ENCODE results near the gene MACROD2. TPM values are rescaled to one million over a fixed set of nuclear protein-coding genes. Genes with fewer than 3 reads are reported as not detected.
"Not testable (repeated sequence)": the region's sequence is repeated elsewhere in the genome, so short reads cannot be mapped to it uniquely, and the experiment has no call there.

MACROD2 gene
- total RNA-seq, 5 donors from 2014 or later (not counting 1 experiment from before 2014, with no cell fraction given): 0.23 to 1.3 (median 0.51) TPM; not detected in 2

GRCh38 chr20:15377603-15378002 lies 1382.3 kb downstream of the MACROD2 start:
- H3K9me3 ChIP-seq; H3K27me3 ChIP-seq (replicated peaks in 1 of 2; ENCODE audit: control insufficient read depth in 2 of 2, extremely low read depth in 1 of 2, insufficient read depth in 2 of 2, low read length in 1 of 2); H3K36me3 ChIP-seq (ENCODE audit: control insufficient read depth in 2 of 2, extremely low read depth in 1 of 2, insufficient read depth in 1 of 2, low read length in 1 of 2); H3K4me3 Mint-ChIP-seq; H3K4me1 Mint-ChIP-seq; ATAC-seq (replicated peaks in 1 of 4); H3K36me3 Mint-ChIP-seq; H3K27ac Mint-ChIP-seq; H3K4me1 ChIP-seq (ENCODE audit: control insufficient read depth in 1 of 2, extremely low read depth in 1 of 2, insufficient read depth in 2 of 2, low read length in 2 of 2); H3K27ac ChIP-seq (ENCODE audit: low read length); CTCF ChIA-PET; DNase-seq; H3K27me3 Mint-ChIP-seq; H3K4me3 ChIP-seq (ENCODE audit: control insufficient read depth in 1 of 2, extremely low read depth in 1 of 2, low read length in 1 of 2): not testable (repeated sequence)
- POLR2A ChIA-PET: interaction anchor here in 1 of 2 donors (0.6 kb wide), 1 partner anchor 138 kb away, joined by 5 read pairs; no protein-coding TSS in a partner anchor
- WGBS (ENCODE audit: insufficient coverage): no CpG with 5 or more reads among the region's 5 CpGs
- H3K9me3 Mint-ChIP-seq: peaks cover 7 to 15% (median 12%) of the 10 kb centered on the region in 3 donors

- Mint-ChIP-seq H3K4me3 (no peak overlapping the region), H3K4me1 (no peaks in the 10 kb centered on the region), H3K36me3 (no peaks in the 10 kb centered on the region), H3K27me3 (no peaks in the 10 kb centered on the region), H3K27ac (no peak overlapping the region), H3K9me3 (peaks cover 8 to 17% (median 12%) of the 10 kb centered on the region in 3 donors)
- Histone ChIP-seq H3K27me3 (replicated peaks in 1 of 2; ENCODE audit: control insufficient read depth in 2 of 2, extremely low read depth in 1 of 2, insufficient read depth in 2 of 2, low read length in 1 of 2) (no peaks in the 10 kb centered on the region), H3K9me3 (no peaks in the 10 kb centered on the region), H3K27ac (ENCODE audit: low read length) (no peak overlapping the region), H3K4me1 (ENCODE audit: control insufficient read depth in 1 of 2, extremely low read depth in 1 of 2, insufficient read depth in 2 of 2, low read length in 2 of 2) (no peaks in the 10 kb centered on the region), H3K4me3 (ENCODE audit: control insufficient read depth in 1 of 2, extremely low read depth in 1 of 2, low read length in 1 of 2) (no peak overlapping the region), H3K36me3 (ENCODE audit: control insufficient read depth in 2 of 2, extremely low read depth in 1 of 2, insufficient read depth in 1 of 2, low read length in 1 of 2) (no peaks in the 10 kb centered on the region)
- no CpG with 5 or more reads among the region's 2 CpGs for WGBS (ENCODE audit: insufficient coverage)
- ChIA-PET POLR2A (no interaction called here), CTCF (no interaction called here)
- DNase-seq (no peak), ATAC-seq (replicated peaks in 1 of 4) (no peak)
These were observed 1382.8 kb downstream of the MACROD2 start for GRCh38 chr20:15378151-15378550.

GRCh38 chr20:15379681-15380296 lies 1384.5 kb downstream of the MACROD2 start:
- no peaks in the 10 kb centered on the region for H3K27me3 Mint-ChIP-seq
- H3K27ac ChIP-seq (ENCODE audit: low read length): no peak overlapping the region
- WGBS (ENCODE audit: insufficient coverage): 100% methylated on average over 1 of the region's 1 CpG
- ChIA-PET CTCF (interaction anchor here in 1 of 2 donors (0.6 kb wide), 1 partner anchor 150 kb away, joined by 5 read pairs; no protein-coding TSS in a partner anchor), POLR2A (no interaction called here)
- H3K36me3 ChIP-seq (ENCODE audit: control insufficient read depth in 2 of 2, extremely low read depth in 1 of 2, insufficient read depth in 1 of 2, low read length in 1 of 2): no peaks in the 10 kb centered on the region
- no peaks in the 10 kb centered on the region for H3K36me3 Mint-ChIP-seq
- no peaks in the 10 kb centered on the region for H3K27me3 ChIP-seq (replicated peaks in 1 of 2; ENCODE audit: control insufficient read depth in 2 of 2, extremely low read depth in 1 of 2, insufficient read depth in 2 of 2, low read length in 1 of 2)
- no peaks in the 10 kb centered on the region for H3K4me1 ChIP-seq (ENCODE audit: control insufficient read depth in 1 of 2, extremely low read depth in 1 of 2, insufficient read depth in 2 of 2, low read length in 2 of 2)
- DNase-seq (no peak), ATAC-seq (replicated peaks in 1 of 4) (no peak)
- H3K9me3 Mint-ChIP-seq: peaks cover 3 to 12% (median 12%) of the 10 kb centered on the region in 3 donors
- no peak overlapping the region for H3K4me3 Mint-ChIP-seq
- H3K4me3 ChIP-seq (ENCODE audit: control insufficient read depth in 1 of 2, extremely low read depth in 1 of 2, low read length in 1 of 2): no peak overlapping the region
- H3K4me1 Mint-ChIP-seq: no peaks in the 10 kb centered on the region
- H3K9me3 ChIP-seq: no peaks in the 10 kb centered on the region
- no peak overlapping the region for H3K27ac Mint-ChIP-seq

- no peak overlapping the region for H3K27ac Mint-ChIP-seq
- H3K36me3 Mint-ChIP-seq: no peaks in the 10 kb centered on the region
- DNase-seq (no peak), ATAC-seq (replicated peaks in 1 of 4) (no peak)
- Histone ChIP-seq H3K27ac (ENCODE audit: low read length) (no peak overlapping the region), H3K4me3 (ENCODE audit: control insufficient read depth in 1 of 2, extremely low read depth in 1 of 2, low read length in 1 of 2) (no peak overlapping the region), H3K36me3 (ENCODE audit: control insufficient read depth in 2 of 2, extremely low read depth in 1 of 2, insufficient read depth in 1 of 2, low read length in 1 of 2) (no peaks in the 10 kb centered on the region), H3K27me3 (replicated peaks in 1 of 2; ENCODE audit: control insufficient read depth in 2 of 2, extremely low read depth in 1 of 2, insufficient read depth in 2 of 2, low read length in 1 of 2) (no peaks in the 10 kb centered on the region), H3K4me1 (ENCODE audit: control insufficient read depth in 1 of 2, extremely low read depth in 1 of 2, insufficient read depth in 2 of 2, low read length in 2 of 2) (no peaks in the 10 kb centered on the region), H3K9me3 (no peaks in the 10 kb centered on the region)
- H3K4me3 Mint-ChIP-seq: no peak overlapping the region
- POLR2A ChIA-PET: no interaction called here
- H3K27me3 Mint-ChIP-seq: no peaks in the 10 kb centered on the region
- WGBS (ENCODE audit: insufficient coverage): no CpG with 5 or more reads among the region's 1 CpG
- H3K4me1 Mint-ChIP-seq: no peaks in the 10 kb centered on the region
- CTCF ChIA-PET: no interaction called here
- H3K9me3 Mint-ChIP-seq: peaks cover 4 to 14% (median 12%) of the 10 kb centered on the region in 3 donors
These were observed 1385.5 kb downstream of the MACROD2 start for GRCh38 chr20:15380770-15381169.

GRCh38 chr20:15387228-15387627 lies 1391.9 kb downstream of the MACROD2 start:
- no peaks in the 10 kb centered on the region for H3K36me3 Mint-ChIP-seq
- H3K27ac Mint-ChIP-seq: no peak overlapping the region
- no peaks in the 10 kb centered on the region for H3K27me3 ChIP-seq (replicated peaks in 1 of 2; ENCODE audit: control insufficient read depth in 2 of 2, extremely low read depth in 1 of 2, insufficient read depth in 2 of 2, low read length in 1 of 2)
- DNase-seq (no peak), ATAC-seq (replicated peaks in 1 of 4) (no peak)
- no peak overlapping the region for H3K27ac ChIP-seq (ENCODE audit: low read length)
- no peaks in the 10 kb centered on the region for H3K36me3 ChIP-seq (ENCODE audit: control insufficient read depth in 2 of 2, extremely low read depth in 1 of 2, insufficient read depth in 1 of 2, low read length in 1 of 2)
- POLR2A ChIA-PET: no interaction called here
- no peak overlapping the region for H3K4me3 ChIP-seq (ENCODE audit: control insufficient read depth in 1 of 2, extremely low read depth in 1 of 2, low read length in 1 of 2)
- H3K9me3 ChIP-seq: no peaks in the 10 kb centered on the region
- peaks cover 11 to 24% (median 20%) of the 10 kb centered on the region in 3 donors for H3K9me3 Mint-ChIP-seq
- H3K4me3 Mint-ChIP-seq: no peak overlapping the region
- no peaks in the 10 kb centered on the region for H3K27me3 Mint-ChIP-seq
- CTCF ChIA-PET: no interaction called here
- no peaks in the 10 kb centered on the region for H3K4me1 Mint-ChIP-seq
- H3K4me1 ChIP-seq (ENCODE audit: control insufficient read depth in 1 of 2, extremely low read depth in 1 of 2, insufficient read depth in 2 of 2, low read length in 2 of 2): no peaks in the 10 kb centered on the region

- 51% methylated on average over 2 of the region's 3 CpGs for WGBS (ENCODE audit: insufficient coverage)
- DNase-seq: no peak
- no peaks in the 10 kb centered on the region for H3K27me3 ChIP-seq (replicated peaks in 1 of 2; ENCODE audit: control insufficient read depth in 2 of 2, extremely low read depth in 1 of 2, insufficient read depth in 2 of 2, low read length in 1 of 2)
These were observed 1400.1 kb downstream of the MACROD2 start for GRCh38 chr20:15395457-15395856.

GRCh38 chr20:15396026-15396425 lies 1400.7 kb downstream of the MACROD2 start:
- Histone ChIP-seq H3K4me3 (ENCODE audit: control insufficient read depth in 1 of 2, extremely low read depth in 1 of 2, low read length in 1 of 2) (no peak overlapping the region), H3K9me3 (no peaks in the 10 kb centered on the region), H3K27me3 (replicated peaks in 1 of 2; ENCODE audit: control insufficient read depth in 2 of 2, extremely low read depth in 1 of 2, insufficient read depth in 2 of 2, low read length in 1 of 2) (no peaks in the 10 kb centered on the region), H3K27ac (ENCODE audit: low read length) (no peak overlapping the region), H3K4me1 (ENCODE audit: control insufficient read depth in 1 of 2, extremely low read depth in 1 of 2, insufficient read depth in 2 of 2, low read length in 2 of 2) (no peaks in the 10 kb centered on the region), H3K36me3 (ENCODE audit: control insufficient read depth in 2 of 2, extremely low read depth in 1 of 2, insufficient read depth in 1 of 2, low read length in 1 of 2) (no peaks in the 10 kb centered on the region)
- Mint-ChIP-seq H3K27ac (no peak overlapping the region), H3K36me3 (no peaks in the 10 kb centered on the region), H3K4me1 (no peaks in the 10 kb centered on the region), H3K9me3 (peaks cover 10 to 21% (median 15%) of the 10 kb centered on the region in 3 donors), H3K27me3 (no peaks in the 10 kb centered on the region), H3K4me3 (no peak overlapping the region)
- POLR2A ChIA-PET: no interaction called here
- no CpG with 5 or more reads among the region's 2 CpGs for WGBS (ENCODE audit: insufficient coverage)
- no peak for DNase-seq
- no peak for ATAC-seq (replicated peaks in 1 of 4)
- CTCF ChIA-PET: no interaction called here

More at GRCh38 chr20:15395457-15395856, 1400.1 kb downstream of the MACROD2 start:
- CTCF ChIA-PET: no interaction called here
- H3K4me3 Mint-ChIP-seq: no peak overlapping the region
- H3K4me3 ChIP-seq (ENCODE audit: control insufficient read depth in 1 of 2, extremely low read depth in 1 of 2, low read length in 1 of 2): no peak overlapping the region
- H3K27me3 Mint-ChIP-seq: no peaks in the 10 kb centered on the region
- no peak overlapping the region for H3K27ac ChIP-seq (ENCODE audit: low read length)
- no peaks in the 10 kb centered on the region for H3K36me3 ChIP-seq (ENCODE audit: control insufficient read depth in 2 of 2, extremely low read depth in 1 of 2, insufficient read depth in 1 of 2, low read length in 1 of 2)
- H3K36me3 Mint-ChIP-seq: no peaks in the 10 kb centered on the region
- ATAC-seq (replicated peaks in 1 of 4): no peak
- H3K27ac Mint-ChIP-seq: no peak overlapping the region
- H3K9me3 ChIP-seq: no peaks in the 10 kb centered on the region
- no peaks in the 10 kb centered on the region for H3K4me1 Mint-ChIP-seq
- peaks cover 10 to 21% (median 11%) of the 10 kb centered on the region in 3 donors for H3K9me3 Mint-ChIP-seq
- POLR2A ChIA-PET: no interaction called here
- no peaks in the 10 kb centered on the region for H3K4me1 ChIP-seq (ENCODE audit: control insufficient read depth in 1 of 2, extremely low read depth in 1 of 2, insufficient read depth in 2 of 2, low read length in 2 of 2)

All from T-cell (primary cell).